GM21515 (cell line): ENCODE data around the gene ADRA2C.
"Not testable (repeated sequence)": the region's sequence is repeated elsewhere in the genome, so short reads cannot be mapped to it uniquely, and the experiment has no call there.

Experiments used
- ATAC-seq: cut with Tn5 transposase; IDR thresholded peaks from one replicate; pipeline ENCODE4 v1.9.1; 2021; ENCODE audit not compliant: unreplicated experiment

Gene ADRA2C

GRCh38 chr4:3810796-3811485 is 44.8 kb downstream of the ADRA2C start:
- ATAC-seq, result no peak

DNA sequence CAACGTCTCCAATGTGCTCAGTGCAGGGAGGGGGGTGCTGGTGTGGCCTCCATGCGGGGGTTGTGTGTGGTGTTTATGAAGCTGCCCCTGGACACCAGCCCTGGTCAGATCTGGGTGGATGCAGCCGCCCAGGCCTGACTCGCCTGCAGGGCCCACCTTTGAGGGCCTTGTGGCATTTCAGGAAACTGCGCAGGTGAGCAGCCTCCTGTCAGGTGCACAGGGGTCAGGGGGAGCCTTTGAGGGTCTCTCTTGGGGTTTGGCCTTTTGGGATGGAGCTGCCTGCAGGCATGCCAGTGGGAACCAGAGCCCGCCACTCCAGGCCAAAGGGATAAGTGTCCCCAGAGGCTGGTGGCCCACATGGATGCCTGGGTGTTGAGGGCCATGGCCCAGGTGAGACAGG is 45.4 kb downstream of the ADRA2C start:
- ATAC-seq, result no peak

DNA sequence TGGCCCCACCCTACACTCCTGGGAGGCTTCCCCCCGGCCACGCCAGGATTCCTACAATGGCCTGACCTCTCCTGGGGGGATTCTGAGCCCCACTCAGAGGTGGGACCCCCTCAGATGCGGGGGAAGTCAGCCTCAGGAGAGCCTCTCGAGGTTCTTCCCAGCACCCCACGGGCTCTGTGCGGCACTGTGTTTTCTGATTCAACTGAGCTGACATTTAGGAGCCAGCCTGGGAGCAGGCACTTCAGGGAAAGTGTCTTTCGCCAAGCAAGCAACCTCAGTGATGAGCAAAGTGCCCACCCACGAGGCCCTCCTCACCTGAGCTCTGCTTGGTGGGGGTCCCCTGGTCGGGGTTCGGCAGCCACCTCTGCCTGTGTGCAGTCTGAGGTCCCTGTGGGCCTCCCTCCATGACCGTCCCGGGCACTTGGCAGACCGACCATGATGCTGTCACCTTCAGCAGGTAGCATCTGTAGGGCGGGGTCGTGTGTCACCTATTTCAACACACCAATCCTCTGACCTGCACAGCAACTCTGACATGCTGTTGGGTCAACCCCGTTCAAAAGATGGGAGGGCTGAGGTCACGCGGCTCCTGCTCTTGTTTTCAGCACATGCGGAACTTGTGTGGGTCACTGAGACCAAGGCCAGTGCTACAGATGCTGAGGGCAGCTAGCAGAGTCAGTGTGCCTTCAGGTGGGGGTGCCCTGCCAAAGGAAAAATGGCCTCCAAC is 46.2 kb downstream of the ADRA2C start:
- no peak for ATAC-seq

DNA sequence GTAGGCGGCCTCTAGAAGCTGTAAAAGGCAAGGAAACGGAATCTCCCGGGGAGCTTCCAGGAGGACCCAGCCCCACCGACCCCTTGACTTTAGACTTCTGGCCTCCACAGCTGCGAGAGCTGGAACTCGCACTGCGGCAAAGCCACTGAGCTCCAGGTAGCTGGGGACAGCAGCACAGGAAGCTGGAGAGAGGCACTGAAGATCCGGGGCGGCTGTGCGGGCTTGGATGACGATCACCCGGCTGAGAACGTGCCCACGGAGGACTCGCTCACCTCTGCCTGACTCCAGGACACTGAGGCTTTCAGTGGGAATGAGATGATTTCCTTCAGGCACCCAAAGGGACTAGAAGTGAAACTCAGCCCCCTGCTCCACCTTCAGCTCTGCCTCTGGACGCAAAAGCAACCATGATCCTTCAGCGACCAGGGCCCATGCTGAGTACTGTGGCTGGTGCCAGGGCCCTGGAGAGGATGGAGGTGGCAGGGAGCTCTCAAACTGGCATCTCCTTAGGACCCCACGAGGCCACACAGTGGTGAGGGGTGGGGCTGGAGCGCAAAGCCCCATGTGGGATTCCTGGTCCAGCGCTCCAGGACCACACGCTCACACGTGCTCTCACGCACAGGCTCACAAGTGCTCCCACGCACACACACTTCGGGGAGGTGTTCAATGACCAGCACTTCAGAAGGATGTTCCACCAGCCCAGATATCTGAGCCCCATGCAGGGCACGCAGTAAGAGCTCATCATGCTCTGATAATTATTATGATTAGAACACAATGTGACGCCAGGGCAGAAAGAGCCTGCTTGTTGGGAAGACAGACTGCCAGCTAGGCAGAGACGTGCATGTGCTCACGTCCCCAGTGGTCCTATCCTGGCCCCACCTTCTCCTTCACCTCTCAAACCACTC is 47.2 kb downstream of the ADRA2C start:
- no peak for ATAC-seq

DNA sequence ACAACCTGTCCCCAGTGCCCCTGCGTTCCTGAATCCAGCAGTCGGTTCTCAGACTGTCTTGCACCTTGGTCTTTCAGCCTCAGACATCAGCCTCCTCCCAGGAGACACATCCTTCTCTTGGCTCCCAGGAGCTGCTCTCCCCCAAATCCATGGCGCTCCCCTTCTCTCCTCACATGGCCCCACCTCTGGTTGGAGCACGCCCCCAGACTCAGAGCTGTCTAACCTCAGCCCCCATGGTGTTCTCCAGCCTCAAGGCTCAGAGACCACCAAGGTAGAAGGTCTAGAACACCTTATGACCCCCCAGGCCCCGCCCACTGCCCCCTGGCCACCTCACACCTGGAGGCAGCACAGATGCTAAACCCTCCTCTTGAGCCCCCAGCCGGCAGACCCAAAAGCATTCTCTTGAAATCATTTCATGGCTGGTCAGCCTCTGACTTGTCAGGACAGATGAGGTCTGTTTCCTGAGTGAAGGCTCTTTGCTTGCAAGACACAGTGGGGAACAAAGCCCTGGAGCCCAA is 47.9 kb downstream of the ADRA2C start:
- no peak for ATAC-seq

GRCh38 chr4:3814838-3815237 is 48.7 kb downstream of the ADRA2C start:
- ATAC-seq, result not testable (repeated sequence)

DNA sequence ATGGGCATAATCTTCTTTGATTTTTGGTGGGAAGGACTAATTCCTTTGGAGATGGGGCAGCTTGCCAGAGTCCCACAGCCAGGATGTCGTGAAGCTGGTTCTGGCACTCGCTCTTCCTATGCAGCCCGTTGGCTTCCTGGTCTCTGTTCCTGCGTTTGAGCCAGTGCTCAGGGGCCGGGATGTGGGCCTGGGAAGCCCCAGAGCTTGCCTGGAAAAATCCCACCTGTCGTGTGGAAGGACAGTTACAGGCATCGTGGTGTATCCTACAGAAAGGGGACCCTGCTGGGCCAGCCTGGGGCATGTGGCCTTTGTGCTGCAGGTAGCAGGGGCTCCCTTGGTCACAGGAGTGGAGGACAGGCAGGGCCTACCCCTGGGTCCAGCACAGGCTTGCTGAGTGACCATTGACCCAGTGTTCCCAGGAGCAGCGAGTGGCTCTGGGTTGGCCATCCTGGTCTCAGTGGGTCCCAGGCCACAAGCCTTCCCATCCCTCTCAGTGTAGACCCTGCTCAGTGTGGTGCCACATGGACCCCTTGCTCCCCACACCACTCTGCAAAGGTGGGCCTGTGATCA is 50.2 kb downstream of the ADRA2C start:
- no peak for ATAC-seq

- no peak for ATAC-seq
Measured at GRCh38 chr4:3816983-3817960, 51.1 kb downstream of the ADRA2C start.
